Fibroblast of upper back skin (primary cell): ENCODE results near the gene C12orf60.

ENCODE experiments used
- DNase-seq: peaks from one replicate; pipeline ENCODE4 v3.0.0-alpha.2; 2013

The C12orf60 gene

GRCh38 chr12:14839262-14839661 lies 35.8 kb downstream of the C12orf60 start:
- DNase-seq: no peak

- DNase-seq: no peak
Observed at GRCh38 chr12:14840616-14841015, 37.1 kb downstream of the C12orf60 start.

- peak; percentile 61 for DNase-seq
Observed at GRCh38 chr12:14841761-14842160, 38.3 kb downstream of the C12orf60 start.

- DNase-seq: no peak
Observed at GRCh38 chr12:14842315-14842714, 38.8 kb downstream of the C12orf60 start.

GRCh38 chr12:14843425-14843887 lies 40.0 kb downstream of the C12orf60 start, which contains the start of gene ART4:
Gene ART4 (minus strand): TSS chr12:14843526. CDS start chr12:14843113, 413 bp downstream.
- no peak for DNase-seq

GRCh38 chr12:14844401-14844800 lies 40.9 kb downstream of the C12orf60 start:
- no peak for DNase-seq

GRCh38 chr12:14845350-14845750 lies 41.9 kb downstream of the C12orf60 start:
- DNase-seq: peak; percentile 66

- no peak for DNase-seq
Observed at GRCh38 chr12:14846042-14846587, 42.6 kb downstream of the C12orf60 start.

GRCh38 chr12:14846876-14847580 lies 43.6 kb downstream of the C12orf60 start:
- DNase-seq: no peak

GRCh38 chr12:14849661-14850060 lies 46.2 kb downstream of the C12orf60 start:
- peak; percentile 47 for DNase-seq

- no peak for DNase-seq
Observed at GRCh38 chr12:14850929-14851663, 47.6 kb downstream of the C12orf60 start.

GRCh38 chr12:14852880-14853279 lies 49.4 kb downstream of the C12orf60 start:
- DNase-seq: no peak

- DNase-seq: no peak
Observed at GRCh38 chr12:14853961-14854360, 50.5 kb downstream of the C12orf60 start.

GRCh38 chr12:14854586-14855183 lies 51.2 kb downstream of the C12orf60 start:
- no peak for DNase-seq

- DNase-seq: no peak
Observed at GRCh38 chr12:14858513-14858912, 55.0 kb downstream of the C12orf60 start.

GRCh38 chr12:14860490-14860889 lies 57.0 kb downstream of the C12orf60 start:
- no peak for DNase-seq

- DNase-seq: no peak
Observed at GRCh38 chr12:14868916-14869506, 65.5 kb downstream of the C12orf60 start.

- DNase-seq: no peak
Observed at GRCh38 chr12:14871247-14871646, 67.8 kb downstream of the C12orf60 start.

- DNase-seq: no peak
Observed at GRCh38 chr12:14871886-14872285, 68.4 kb downstream of the C12orf60 start.

GRCh38 chr12:14873440-14874185 lies 70.1 kb downstream of the C12orf60 start:
- no peak for DNase-seq
